Stimulated activated CD8-positive, alpha-beta memory T cell treated with anti-CD3 and anti-CD28 coated beads, Interleukin-7, amount 100 ng/mL, for 1 hour (primary cell): Measurements from ENCODE around the gene C2orf81.
A peak's percentile ranks its signal among the peaks of the same experiment; 100 is the strongest.
"Not testable (repeated sequence)": the region's sequence is repeated elsewhere in the genome, so short reads cannot be mapped to it uniquely, and the experiment has no call there.

ENCODE experiments used
- DNase-seq, 2 donors: peaks; one replicate each; pipeline ENCODE4 v3.0.0-alpha.2; 2020; ENCODE audit warnings: low read depth in 2 of 2

The C2orf81 gene

DNA sequence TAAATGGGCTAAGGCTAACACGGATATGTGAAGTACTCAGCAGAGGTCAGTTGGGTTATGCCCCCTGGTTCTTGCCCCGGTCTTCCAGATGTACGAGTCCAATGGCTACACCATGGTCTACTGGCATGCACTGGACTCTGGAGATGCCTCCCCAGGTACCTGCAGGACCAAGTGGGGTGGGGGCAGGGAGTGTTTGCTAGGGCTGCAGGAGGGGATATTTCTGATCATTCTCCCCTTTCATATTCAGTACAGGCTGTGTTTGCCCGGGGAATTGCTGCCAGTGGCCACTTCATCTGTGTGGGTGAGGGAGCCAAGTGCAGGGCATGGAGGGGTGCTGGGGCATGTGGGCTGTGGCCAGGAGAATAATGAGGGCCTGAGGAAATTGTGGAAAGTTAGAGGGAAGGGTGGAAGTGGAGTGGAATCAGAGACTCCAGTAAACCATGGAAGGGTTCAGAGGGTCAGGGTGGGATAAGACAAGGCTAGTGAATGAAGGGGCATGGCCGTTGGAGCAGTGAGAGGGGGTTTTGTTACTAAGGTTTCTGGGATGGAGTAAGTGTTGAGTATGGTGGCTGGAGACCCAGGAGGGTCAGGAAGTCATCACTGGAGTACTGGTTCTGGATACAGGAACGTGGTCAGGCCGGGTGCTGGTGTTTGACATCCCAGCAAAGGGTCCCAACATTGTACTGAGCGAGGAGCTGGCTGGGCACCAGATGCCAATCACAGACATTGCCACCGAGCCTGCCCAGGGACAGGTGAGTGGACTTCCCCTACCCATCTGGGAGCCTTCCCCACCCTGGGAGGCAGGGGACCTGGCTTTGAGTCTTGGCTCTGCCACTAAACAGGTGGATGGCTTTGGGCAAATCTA is 2.0 kb upstream of the C2orf81 start:
- no peak for DNase-seq

DNA sequence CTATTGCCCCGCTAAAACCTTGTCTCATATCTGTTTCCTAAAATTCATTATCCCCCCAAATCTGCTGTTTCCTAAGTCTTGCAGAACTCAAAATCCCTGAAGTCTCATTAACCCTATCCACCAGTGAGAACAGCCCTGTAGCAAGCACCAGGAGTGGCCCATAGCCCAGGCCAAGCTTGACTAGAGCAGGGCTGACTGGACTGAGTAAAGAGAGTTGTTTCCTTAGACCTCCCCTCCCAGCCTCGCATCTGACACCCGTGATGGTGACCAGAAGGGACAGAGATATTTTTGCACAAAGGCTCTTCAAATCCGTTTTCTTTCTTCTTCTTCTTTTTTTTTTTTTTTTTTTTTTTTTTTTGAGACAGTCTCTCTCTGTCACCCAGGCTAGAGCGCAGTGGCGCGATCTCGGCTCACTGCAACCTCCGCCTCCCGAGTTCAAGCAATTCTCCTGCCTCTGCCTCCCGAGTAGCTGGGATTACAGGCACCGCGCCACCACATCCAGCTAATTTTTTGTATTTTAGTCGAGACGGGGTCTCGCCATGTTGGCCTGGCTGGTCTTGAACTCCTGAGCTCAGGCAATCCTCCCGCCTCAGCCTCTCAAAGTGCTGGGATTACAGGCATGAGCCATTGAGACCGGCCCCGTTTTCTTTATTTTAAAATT is 846 bp downstream of the C2orf81 start:
- DNase-seq: not testable (repeated sequence)

DNA sequence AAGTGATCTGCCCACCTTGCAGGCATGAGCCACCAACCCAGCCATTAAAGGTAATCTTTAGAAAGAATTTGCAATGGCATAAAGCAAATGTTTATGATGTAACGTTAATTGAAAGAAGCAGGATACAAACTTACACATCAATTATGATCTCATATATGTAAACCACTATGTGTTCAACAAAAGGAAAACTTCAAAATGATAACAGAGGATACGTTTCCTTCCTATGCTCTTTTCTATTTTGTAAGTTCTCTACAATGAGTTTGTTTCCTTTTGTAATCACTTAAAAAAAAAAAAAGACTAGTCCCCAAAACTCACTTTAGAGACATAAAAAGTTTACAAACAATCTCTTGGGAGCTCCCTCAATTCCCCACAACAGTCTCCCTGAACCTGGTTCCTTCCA is 1.4 kb downstream of the C2orf81 start:
- DNase-seq: no peak

DNA sequence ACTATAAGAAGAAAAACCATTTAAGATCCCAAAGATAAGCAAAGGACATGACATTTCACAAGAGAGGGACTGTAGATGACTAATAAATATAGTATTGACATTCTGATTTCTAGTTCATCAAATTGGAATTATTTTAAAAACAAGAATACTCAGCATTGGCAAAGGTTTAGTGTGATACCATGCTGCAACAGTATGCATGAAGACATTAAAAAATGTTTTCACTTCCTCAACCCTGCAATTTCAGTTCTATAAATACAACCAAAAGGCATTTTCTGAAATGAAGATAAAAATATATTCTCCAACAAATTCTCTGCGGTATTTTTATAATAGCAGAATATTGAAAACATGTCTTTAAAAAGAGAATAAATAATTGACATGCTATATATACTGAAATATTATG is 2.1 kb downstream of the C2orf81 start:
- no peak for DNase-seq

DNA sequence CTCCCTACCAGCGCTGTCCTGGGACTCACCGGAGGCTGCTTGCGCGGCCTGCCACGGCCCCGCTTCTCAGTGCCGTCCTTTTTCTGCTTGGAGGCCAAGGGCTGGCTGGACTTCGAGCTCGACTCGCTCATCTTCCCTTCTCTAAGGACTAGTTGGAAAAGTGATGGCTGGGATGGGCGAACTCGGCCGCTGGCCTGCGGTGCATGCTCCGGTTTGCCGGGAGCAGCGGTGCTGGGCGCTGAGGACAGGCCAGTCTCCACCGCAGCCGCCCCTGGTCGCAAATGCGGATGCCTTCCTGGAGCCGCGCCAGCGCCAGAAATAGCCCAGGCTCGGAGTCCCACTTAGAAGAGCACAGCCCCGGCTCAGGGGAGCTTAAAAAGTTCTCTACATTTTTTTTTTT is 3.1 kb downstream of the C2orf81 start:
- no peak for DNase-seq

DNA sequence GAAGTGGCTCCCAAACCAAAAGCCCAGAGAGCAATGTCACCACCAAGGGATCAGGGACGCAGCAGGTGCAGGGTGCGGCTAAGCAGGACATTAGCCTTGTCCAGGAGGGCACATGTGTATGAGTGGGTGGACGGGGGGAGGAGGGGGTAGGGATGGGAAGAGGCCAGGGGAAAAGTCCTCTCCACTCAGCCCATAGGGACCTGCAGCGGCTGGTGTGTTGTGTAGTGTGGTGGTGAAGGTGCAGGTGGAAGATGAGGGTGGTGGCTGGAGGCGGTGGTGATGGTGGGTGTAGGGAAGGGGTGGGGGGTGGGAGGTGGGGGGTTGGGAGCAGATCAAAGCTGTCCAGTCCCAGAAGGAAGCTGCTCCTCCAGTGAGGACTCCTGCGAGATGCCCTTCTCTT is 3.7 kb downstream of the C2orf81 start:
- DNase-seq: no peak

DNA sequence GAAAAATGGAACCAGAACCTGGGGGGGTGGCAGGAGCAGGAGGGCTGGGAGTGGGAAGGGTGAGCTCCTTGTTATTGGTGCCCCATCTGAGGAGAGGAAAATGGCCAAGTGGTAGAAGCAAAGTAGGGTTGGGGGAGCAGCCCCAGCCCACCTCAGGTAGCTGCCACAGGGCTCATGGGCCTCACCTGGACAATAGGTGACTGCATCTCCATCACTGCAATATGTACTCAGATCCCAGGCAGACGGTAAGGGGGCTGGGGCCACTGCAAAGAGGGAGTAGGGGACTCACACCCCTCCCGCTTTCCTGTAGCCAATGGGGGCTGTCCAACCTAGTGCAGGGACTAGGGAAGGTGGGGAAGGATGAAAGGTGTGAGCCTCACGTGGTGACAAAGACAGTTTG is 4.2 kb downstream of the C2orf81 start:
- no peak for DNase-seq

DNA sequence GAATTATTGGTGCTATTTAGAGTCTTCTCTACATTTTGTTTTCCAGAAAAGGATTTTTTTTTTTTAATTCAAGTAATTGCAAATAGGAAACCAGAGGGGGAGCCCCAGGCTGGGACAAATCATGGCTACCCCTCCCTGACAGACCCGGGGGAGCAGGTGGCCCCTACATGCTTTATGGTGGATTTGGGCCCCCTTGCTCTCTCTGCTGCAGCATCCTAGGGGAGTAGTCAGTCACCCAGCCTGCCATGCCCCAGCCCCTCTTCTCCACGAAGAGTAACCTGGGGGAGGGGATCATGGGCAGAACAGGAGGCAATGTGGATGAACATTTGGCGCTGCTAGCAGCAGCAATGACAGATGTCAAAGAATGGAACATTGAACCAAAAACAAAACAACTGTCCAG is 4.6 kb downstream of the C2orf81 start:
- DNase-seq: no peak

DNA sequence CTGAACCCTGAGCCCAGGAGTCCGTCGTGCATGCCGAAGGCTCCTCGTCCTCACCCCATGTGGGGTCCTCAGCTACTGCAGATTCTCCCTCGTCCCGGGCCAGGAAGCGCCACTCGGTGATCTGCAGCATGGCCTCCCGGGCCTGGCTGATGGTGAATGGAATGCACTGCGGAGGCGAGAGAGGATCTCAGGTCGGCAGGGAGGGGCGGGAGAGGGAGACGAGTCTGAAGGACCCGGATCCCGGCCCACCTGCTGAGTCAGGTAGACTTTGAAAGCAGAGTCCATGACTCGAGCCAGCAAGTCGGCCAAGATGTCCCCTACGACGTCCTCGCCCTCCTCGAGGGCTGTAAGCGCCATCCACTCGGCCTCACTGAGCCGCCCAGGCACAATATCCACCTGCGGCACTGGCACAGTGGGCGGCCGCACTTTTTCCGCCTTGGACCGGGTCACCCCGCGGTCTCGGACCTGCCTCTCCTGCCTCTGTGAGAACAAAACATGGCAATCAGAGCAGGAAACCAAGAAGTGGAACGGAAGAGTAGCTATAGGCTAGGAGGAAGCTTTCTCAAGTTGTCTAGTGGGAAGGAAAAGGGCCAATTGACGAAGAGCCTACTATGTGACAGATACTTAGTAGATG is 5.5 kb downstream of the C2orf81 start:
- no peak for DNase-seq

DNA sequence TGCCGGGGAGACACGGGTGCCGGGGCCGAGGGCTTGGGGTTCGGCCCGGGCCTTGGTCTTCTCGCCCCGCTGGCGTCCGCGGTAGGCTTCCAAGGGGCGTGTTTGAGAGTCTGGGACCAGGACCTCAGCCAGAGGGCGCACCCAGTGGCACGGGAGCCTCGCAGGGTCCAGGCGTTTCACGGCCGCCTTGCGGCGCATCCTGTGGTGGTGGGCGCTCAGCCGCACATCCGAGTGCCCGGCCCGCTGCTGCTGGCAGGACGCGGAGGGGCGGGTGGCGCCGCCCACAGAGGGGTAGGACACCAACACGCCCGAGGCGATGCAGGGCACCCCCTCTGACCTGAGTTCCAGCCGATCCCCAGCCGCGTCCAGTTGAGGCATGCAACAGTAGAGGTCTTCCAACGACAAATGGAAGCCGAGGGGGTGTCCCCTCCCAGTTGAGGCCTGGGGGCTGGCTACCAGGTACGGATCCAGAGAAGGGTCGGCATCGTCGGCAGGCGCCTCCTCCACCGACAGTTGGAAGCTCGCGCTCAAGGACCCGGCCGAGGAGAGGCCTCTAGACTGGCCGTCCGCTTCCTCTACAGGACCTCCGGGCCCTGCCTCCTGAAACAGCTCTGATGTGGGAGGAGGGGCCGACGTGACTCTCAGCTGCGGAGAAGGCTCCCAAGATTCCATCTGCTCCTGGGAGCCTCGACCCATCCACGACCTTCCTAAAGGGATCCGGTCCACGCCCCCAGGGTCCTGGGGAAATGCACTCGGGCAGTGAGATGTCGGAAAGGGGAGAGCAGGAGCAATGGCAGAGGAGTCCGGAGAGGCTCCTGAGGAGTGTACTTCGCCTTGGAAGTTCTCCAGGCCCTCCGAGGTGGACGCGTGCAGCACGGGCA is 6.3 kb downstream of the C2orf81 start:
- DNase-seq: no peak

DNA sequence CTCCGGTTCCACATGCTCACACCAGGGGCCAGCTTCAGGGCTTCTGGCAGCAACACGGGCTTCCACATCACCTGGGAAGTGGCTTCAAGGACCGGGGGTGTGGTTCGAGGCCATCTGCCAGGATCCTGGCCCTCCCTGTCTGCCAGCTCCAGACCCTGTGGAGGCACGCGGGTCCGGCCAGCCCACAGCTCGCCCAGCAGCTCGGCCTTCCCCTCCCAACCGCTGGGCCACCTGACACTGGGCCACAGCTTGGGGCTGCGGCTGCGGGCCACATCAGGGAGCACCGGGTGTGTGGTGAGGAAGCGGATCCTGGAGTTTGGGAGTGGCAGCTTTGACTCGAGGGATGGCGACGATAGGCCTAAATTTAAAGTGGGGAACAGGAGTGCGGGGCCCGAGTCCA is 7.0 kb downstream of the C2orf81 start:
- DNase-seq: no peak

DNA sequence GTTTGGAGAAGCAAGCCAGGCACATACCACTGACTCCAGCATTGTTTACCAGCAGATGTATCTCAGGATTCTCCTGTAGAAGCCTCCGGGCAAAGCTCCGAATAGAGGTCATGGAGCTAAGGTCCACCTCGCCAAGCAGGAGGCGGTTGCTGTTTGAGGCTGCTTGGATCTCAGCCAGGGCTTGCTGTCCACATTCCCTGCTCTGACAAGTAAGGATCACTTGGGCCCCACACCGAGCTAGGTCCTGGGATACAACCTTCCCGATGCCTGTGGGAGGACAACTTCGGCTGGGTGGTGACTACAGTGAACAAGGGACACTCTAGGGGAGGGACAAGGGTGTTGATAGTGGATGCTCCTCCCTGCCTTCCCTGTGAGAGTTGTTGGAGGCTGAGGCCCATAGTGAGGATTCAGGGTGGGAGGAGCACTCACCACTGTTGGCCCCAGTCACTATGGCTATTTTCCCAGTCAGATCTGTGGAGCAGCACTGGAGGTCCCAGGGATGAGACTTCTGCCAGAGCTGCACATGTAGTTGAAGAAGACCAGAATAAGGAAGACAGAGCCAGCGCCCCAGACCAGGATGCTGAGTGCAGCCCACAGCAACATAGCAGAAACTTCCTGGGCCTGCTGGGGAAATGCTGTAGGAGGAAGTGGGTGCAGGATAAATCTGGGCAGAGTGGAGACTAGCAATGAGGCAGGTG is 8.3 kb downstream of the C2orf81 start:
- DNase-seq: no peak

DNA sequence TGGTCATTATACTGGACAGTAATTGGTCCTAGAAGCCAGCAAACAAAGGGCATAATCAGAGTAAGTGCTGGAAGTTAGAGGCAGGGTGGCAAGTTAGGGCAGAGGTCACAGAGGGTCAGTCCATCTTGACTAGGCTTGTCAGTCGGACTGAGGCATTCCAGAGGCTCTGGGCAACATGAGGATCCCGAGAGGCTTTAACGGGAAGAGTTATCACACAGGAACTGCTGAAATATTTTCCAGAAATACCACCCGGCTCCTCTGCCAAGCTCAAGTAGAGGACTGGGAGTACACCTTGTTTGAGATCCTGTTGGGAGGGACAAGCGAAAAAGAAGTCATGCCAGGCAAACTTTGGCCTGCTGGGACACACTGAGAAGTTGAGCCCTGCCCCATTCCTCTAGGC is 13.7 kb downstream of the C2orf81 start:
- DNase-seq: no peak

DNA sequence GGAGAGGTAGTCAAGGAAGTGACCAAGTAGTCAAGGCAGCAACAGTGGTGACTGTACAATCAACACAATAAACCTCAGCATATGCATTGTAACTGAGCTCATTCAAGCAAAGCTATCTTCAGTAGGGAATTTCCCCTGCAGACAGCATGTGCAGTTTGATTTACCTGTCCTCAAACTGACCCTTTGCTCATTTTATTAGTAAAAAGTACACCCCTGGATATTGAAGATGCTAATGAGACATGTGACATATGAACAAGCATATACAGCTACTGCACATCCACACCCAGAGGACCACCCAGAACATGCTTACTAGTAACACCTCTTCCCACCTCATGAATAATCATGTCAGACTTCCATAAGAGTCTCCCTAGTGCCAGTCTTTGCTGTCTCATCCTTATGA is 15.4 kb downstream of the C2orf81 start:
- DNase-seq: no peak

DNA sequence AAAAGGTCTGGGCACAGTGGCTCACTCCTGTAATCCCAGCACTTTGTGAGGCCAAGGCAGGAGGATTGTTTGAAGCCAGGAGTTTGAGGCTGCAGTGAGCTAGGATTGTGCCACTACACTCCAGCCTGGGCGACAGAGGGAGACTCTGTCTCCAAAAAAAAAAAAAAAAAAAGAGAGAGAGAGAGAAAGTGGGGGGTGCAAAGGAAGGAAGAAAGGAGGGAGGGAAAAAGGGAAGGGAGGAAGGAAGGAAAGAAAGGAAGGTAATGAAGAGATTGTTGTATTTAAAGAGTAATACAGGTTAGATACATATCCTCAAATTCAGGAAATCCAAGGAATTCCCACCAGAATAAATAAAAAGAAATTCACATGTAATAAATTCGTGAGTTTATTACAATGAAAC is 19.5 kb downstream of the C2orf81 start:
- no peak for DNase-seq

DNA sequence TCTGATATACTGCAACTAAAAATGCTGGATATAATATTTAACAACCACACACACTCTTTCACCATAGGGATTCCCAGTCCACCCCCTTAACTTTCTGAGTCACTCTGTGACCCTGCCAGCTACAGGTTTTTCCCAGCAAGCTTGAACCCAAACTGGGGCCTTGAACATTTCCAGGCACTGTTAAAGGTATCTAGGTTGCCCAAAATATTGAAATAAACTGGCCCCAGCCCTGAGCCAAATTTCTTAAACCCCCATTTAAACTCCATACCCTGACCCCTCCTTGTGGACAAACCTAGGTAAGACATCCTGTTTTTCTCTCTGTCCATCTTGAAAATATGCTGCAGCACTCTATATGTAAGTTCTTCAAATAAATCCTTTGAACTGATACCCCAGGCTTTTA is 21.6 kb downstream of the C2orf81 start:
- no peak for DNase-seq

DNA sequence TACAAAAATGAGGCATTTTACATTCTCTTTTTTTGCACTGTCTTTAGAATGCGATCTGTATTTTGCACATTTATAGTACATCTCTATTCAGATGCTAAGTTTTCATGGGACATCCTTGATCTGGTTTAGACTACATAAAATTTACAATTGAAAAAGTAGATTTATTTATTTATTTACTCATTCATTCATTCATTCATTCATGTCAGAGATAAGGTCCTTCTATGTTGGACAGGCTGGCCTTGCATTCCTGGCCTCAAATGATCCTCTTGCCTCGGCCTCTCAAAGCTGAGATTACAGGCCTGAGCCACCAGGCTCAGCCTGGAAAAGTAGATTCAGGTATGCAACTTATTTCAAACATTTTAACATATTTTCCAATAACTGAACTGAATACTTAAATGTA is 25.3 kb downstream of the C2orf81 start:
- DNase-seq: no peak

DNA sequence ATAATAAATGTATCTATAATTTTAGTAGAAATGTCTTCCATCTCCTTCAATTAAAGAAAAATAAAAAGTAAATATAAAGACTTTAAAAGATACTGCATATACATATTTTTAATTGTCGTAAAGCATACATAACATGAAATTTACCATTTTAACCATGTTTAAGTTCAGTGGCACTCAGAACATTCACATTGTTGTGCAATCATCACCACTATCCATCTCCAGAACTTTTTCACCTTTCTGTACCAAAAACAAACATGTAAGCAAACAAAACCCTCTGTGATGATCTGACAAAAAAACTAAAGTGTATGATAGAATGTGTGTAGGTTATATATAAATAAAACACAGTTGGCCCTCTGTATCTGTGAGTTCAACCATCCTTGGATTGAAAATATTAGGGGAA is 27.9 kb downstream of the C2orf81 start:
- no peak for DNase-seq

DNA sequence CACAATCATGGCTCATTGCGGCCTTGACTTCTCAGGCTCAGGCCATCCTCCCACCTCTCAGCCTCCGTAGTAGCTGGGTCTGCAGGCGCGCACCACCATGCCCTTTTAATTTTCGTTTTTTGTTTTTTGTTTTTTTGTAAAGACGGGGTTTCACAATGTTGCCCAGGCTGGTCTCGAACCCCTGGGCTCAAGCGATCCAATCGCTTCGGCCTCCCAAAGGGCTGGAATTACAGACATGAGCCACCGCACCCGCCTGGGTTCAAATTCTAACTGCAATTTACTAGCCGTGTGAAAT is 29.0 kb downstream of the C2orf81 start:
- no peak for DNase-seq

DNA sequence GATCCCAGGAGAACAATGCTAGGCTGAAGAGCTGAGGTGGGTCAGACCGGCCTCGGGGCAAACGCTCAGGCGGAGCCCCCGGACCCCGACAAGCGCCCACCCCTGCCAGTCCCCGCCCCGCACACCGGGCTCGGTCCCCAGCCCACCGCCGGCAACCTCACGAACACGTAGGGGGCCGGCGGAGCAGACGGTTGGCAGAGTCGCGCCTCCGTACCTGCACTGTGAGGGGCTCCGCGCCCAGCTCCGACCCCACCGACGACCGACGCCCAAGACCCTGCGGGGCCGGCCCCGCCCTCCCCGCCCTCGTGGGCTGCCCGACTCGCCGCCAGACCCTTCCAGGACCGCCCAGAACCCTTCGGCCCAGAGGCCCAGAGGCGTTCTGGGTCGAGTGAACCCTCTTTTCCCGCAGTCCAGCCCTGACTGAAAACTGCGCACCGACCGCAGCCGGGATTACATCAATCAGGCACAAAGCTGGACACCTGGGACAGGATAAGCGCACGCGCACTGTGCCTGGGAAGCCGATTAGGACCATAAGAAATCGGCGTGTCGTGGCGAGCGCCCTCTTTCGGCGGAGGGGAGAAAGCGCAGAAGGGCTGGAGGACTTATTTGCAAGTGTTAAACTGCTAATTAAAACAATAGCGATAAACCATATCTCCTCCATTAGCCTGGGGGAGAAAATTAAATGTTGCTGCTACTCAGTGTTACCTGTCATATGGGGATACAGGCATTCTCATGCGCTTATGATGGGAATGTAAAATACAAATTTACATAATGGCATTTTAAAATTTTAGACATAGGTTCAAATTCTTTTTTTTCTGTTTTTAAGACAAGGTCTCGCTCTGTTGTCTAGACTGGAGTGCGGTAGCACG is 29.6 kb downstream of the C2orf81 start:
- DNase-seq: peak; percentile 89 to 96

DNA sequence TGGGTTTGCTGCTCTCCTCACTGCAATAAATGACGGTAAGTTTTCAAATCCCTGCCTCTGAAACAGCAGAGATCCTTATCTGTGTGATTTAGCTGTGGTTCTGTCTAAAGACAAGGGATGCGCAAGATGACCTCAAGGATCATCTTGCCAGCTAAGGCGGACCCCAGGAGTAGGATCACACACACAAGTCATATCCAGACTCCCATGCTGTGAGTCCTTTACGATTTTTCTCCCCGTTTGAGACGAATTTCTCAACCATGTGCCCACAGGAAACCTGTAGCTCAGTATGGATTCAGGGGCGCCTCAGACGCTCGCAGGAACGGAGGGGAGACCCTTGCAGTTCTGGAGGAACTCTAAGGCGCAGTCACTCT is 30.2 kb downstream of the C2orf81 start:
- no peak for DNase-seq
